ENCODE results near the gene VMP1. TPM values are rescaled to one million over a fixed set of nuclear protein-coding genes. Genes with fewer than 3 reads are reported as not detected.
A peak's percentile ranks its signal among the peaks of the same experiment; 100 is the strongest.

VMP1 gene
- total RNA-seq, 4 donors from 2014 or later: 48.3 to 108 (median 72.4) TPM

DNA sequence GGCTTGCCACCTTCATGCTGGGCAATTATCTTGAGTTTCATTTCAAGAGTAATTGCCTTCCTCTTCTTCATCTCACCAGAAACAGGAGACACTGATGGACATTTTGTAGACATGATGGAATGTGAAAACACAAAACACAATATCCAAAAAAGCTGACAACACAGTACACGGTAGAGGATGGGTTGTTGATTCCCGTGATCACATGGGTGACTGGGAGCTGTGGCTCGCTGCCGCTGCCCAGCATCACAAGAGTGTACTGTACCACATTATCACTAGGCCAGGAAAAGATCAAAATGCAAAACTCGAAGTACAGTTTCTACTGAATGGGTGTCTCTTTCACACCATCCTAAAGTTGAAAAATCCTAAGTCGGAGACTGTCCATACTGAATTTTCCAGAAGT lies 7.7 kb upstream of the VMP1 start:
- no peak overlapping the region for H3K4me3 ChIP-seq
- TF ChIP-seq POLR2A (IDR thresholded peaks at IDR 0.05): no peak
- no peak for TF ChIP-seq POLR2AphosphoS5 (IDR thresholded peaks at IDR 0.05)
- TF ChIP-seq EP300 (IDR thresholded peaks at IDR 0.05): no peak
- TF ChIP-seq, protein P1, sequence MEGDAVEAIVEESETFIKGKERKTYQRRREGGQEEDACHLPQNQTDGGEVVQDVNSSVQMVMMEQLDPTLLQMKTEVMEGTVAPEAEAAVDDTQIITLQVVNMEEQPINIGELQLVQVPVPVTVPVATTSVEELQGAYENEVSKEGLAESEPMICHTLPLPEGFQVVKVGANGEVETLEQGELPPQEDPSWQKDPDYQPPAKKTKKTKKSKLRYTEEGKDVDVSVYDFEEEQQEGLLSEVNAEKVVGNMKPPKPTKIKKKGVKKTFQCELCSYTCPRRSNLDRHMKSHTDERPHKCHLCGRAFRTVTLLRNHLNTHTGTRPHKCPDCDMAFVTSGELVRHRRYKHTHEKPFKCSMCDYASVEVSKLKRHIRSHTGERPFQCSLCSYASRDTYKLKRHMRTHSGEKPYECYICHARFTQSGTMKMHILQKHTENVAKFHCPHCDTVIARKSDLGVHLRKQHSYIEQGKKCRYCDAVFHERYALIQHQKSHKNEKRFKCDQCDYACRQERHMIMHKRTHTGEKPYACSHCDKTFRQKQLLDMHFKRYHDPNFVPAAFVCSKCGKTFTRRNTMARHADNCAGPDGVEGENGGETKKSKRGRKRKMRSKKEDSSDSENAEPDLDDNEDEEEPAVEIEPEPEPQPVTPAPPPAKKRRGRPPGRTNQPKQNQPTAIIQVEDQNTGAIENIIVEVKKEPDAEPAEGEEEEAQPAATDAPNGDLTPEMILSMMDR (IDR thresholded peaks at IDR 0.05): no peak
- 92% methylated on average over 6 of the region's 6 CpGs for WGBS
- H3K36me3 ChIP-seq: peaks cover 46% of the 10 kb centered on the region
- no peaks in the 10 kb centered on the region for H3K27me3 ChIP-seq
- H3K4me1 ChIP-seq: peaks cover 3% of the 10 kb centered on the region
- DNase-seq (ENCODE audit: low spot score in 2 of 2): no peak
- no peak overlapping the region for H3K27ac ChIP-seq
- H3K9me3 ChIP-seq: no peaks in the 10 kb centered on the region

DNA sequence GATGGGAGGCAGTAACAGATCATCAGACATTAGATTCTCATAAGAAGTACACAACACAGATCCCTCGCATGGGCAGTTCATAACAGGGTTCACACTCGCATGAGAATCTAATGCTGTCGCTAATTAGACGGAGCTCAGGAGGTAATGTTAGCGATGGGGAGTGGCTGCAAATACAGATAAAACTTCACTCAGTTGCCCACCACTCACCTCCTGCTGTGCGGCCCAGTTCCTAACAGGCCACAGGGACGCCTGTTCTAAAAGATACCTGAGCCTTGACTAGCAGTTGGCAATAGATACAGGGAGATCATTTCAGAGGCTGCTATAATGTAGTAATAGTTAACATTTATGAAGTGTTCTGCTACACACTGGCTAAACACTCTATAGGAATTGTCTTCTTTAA lies 5.2 kb upstream of the VMP1 start:
- no peak for DNase-seq (ENCODE audit: low spot score in 2 of 2)
- Histone ChIP-seq H3K36me3 (peaks cover 21% of the 10 kb centered on the region), H3K27me3 (no peaks in the 10 kb centered on the region), H3K9me3 (no peaks in the 10 kb centered on the region), H3K4me3 (no peak overlapping the region), H3K27ac (no peak overlapping the region), H3K4me1 (peaks cover 21% of the 10 kb centered on the region)
- TF ChIP-seq POLR2AphosphoS5 (IDR thresholded peaks at IDR 0.05): no peak
- TF ChIP-seq, protein P1 (IDR thresholded peaks at IDR 0.05): no peak
- no peak for TF ChIP-seq POLR2A (IDR thresholded peaks at IDR 0.05)
- no peak for TF ChIP-seq EP300 (IDR thresholded peaks at IDR 0.05)
- 96% methylated on average over 7 of the region's 7 CpGs for WGBS

DNA sequence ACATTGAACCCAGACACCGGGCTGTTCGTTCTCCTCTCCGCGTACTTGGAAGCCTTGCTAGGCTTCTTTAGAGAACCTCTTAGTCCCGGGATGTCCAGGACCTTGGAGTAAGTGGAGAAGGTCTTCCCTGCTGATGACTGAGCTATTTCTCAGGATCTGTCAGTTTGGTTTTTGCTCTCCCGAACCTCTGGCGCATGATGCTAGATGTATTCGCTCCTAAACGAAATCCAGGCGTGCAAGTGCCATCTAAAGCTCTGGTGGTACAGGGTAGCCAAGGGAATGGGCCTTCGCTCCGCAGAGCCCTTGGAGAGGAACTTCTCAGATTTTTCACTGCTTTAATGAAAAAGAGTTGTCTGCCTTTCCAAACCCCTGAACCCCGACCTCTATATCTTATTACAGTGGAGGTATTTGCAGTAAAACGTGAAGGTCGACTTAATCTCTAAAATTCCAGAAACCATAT lies 547 bp downstream of the VMP1 start:
- TF ChIP-seq, protein P1 (IDR thresholded peaks at IDR 0.05): no peak
- TF ChIP-seq EP300 (IDR thresholded peaks at IDR 0.05) (no peak), POLR2A (IDR thresholded peaks at IDR 0.05) (no peak), POLR2AphosphoS5 (IDR thresholded peaks at IDR 0.05) (no peak)
- no peak for DNase-seq (ENCODE audit: low spot score in 2 of 2)
- Histone ChIP-seq H3K27ac (peak overlapping the region; percentile 89), H3K9me3 (no peaks in the 10 kb centered on the region), H3K4me3 (peak overlapping the region; percentile 63), H3K4me1 (peaks cover 40% of the 10 kb centered on the region), H3K27me3 (no peaks in the 10 kb centered on the region), H3K36me3 (no peaks in the 10 kb centered on the region)
- WGBS: 1% methylated on average over 15 of the region's 15 CpGs

DNA sequence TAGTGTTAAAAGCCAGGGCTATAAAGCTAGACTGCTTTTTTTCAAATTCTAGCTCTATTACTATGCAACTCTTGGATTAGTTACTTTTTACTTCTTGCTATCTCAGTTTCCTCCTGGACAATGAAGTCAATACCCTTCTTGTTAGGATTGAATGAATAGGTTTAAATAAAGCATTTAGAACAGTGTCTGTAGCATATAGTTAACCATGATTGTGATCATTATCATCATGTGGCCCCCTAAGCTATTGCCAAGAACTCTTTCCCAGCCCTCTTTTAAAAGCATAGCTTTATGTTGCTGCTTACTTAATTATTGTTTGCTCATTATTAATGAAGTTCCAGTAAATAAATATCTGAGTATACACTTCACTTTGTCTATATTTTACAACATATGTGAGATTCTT lies 4.5 kb downstream of the VMP1 start:
- H3K36me3 ChIP-seq: no peaks in the 10 kb centered on the region
- H3K9me3 ChIP-seq: no peaks in the 10 kb centered on the region
- peaks cover 19% of the 10 kb centered on the region for H3K4me1 ChIP-seq
- no peak overlapping the region for H3K4me3 ChIP-seq
- H3K27me3 ChIP-seq: no peaks in the 10 kb centered on the region
- no peak for DNase-seq (ENCODE audit: low spot score in 2 of 2)
- H3K27ac ChIP-seq: no peak overlapping the region
- TF ChIP-seq, protein P1 (IDR thresholded peaks at IDR 0.05): no peak
- TF ChIP-seq POLR2A (IDR thresholded peaks at IDR 0.05): no peak

DNA sequence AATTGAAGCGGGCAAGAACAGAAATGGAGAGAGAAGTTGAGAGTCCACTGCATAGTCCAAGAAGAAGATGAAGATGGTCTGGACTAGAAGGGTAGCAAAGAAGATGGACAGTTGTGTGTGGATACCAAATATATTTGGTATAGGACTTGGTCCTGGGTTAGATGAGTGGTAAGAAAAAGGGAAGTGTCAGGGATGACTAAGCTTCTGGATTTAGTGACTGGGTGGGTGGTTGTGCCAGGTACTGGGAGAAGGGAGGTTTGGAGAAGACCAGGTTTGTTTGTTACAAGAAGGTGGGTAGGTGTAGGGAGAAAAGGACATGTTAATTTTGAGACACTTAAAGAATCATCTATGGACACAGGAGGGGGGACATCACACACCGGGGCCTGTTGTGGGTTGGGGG lies 5.4 kb downstream of the VMP1 start:
- 98% methylated on average over 2 of the region's 2 CpGs for WGBS
- no peak overlapping the region for H3K27ac ChIP-seq
- TF ChIP-seq EP300 (IDR thresholded peaks at IDR 0.05): no peak
- TF ChIP-seq, protein P1 (IDR thresholded peaks at IDR 0.05): no peak
- TF ChIP-seq POLR2AphosphoS5 (IDR thresholded peaks at IDR 0.05): no peak
- no peak for TF ChIP-seq POLR2A (IDR thresholded peaks at IDR 0.05)
- H3K9me3 ChIP-seq: no peaks in the 10 kb centered on the region
- no peaks in the 10 kb centered on the region for H3K27me3 ChIP-seq
- H3K4me1 ChIP-seq: peaks cover 19% of the 10 kb centered on the region
- H3K4me3 ChIP-seq: no peak overlapping the region
- H3K36me3 ChIP-seq: no peaks in the 10 kb centered on the region
- no peak for DNase-seq (ENCODE audit: low spot score in 2 of 2)

All from suprapubic skin (tissue), 4 donors.